PC-9 (cell line): ENCODE measurements around the gene MAP3K20. TPM values are rescaled to one million over a fixed set of nuclear protein-coding genes. Genes with fewer than 3 reads are reported as not detected.

Experiments
- BruUV-seq: library from RNA; stranded (reverse); fragments of 400-500 nt; replicated peaks from 2 replicates; lab custom pipeline; 2021; lab: Mats Ljungman, UMichigan
- CTCF ChIA-PET: fragments of 300-600 bp; sonication (Branson Sonifier 250); formaldehyde crosslinking; loops from one replicate; lab custom pipeline; 2022; ENCODE audit warnings: antibody characterized with exemption; lab: Charles Lee
- POLR2A ChIA-PET: fragments of 300-600 bp; sonication (Branson Sonifier 250); formaldehyde crosslinking; loops from one replicate; lab custom pipeline; 2022; ENCODE audit warnings: antibody characterized with exemption; ENCODE audit not compliant: unreplicated experiment; lab: Charles Lee
- DNase-seq, 2 experiments: peaks; one replicate each; pipeline versions ENCODE4 v3.0.0 to v3.0.0-alpha.2; 2015 to 2022; ENCODE audit warnings: mixed read lengths in 1 of 2
- H2AFZ ChIP-seq: fragments of 200-600 bp; sonication (generic); 2 replicates; pipeline ENCODE4 v1.8.1; 2017; ENCODE audit warnings: antibody characterized with exemption
- H3F3A ChIP-seq: fragments of 200-600 bp; sonication (generic); 2 replicates; pipeline ENCODE4 v1.8.1; 2017; ENCODE audit warnings: antibody characterized with exemption, mild to moderate bottlenecking, low read depth; ENCODE audit not compliant: insufficient read depth
- H3K27ac ChIP-seq: fragments of 200-600 bp; sonication (generic); 2 replicates; pipeline ENCODE4 v1.6.1; 2016; ENCODE audit warnings: mixed run types
- H3K27me3 ChIP-seq: fragments of 200-600 bp; sonication (generic); 2 replicates; pipeline ENCODE4 v1.6.1; 2016; ENCODE audit warnings: low read depth, mixed run types; ENCODE audit not compliant: insufficient read depth
- H3K36me3 ChIP-seq: fragments of 200-600 bp; sonication (generic); 2 replicates; pipeline ENCODE4 v1.6.1; 2016; ENCODE audit warnings: low read depth, mixed run types
- H3K4me1 ChIP-seq: fragments of 200-600 bp; sonication (generic); replicated peaks from 2 replicates; pipeline ENCODE4 v1.6.1; 2016; ENCODE audit warnings: mixed run types; ENCODE audit not compliant: insufficient read depth
- H3K4me2 ChIP-seq: fragments of 200-600 bp; sonication (generic); 2 replicates; pipeline ENCODE4 v1.6.1; 2017; ENCODE audit warnings: mixed run types
- H3K4me3 ChIP-seq: fragments of 200-600 bp; sonication (generic); 2 replicates; pipeline ENCODE4 v1.6.1; 2016; ENCODE audit warnings: mixed run types
- H3K79me2 ChIP-seq: fragments of 200-600 bp; sonication (generic); 2 replicates; pipeline ENCODE4 v1.6.1; 2017; ENCODE audit warnings: low read depth, mixed run types
- H3K9me2 ChIP-seq: fragments of 200-600 bp; sonication (generic); 2 replicates; pipeline ENCODE4 v1.8.1; 2017; ENCODE audit warnings: mild to moderate bottlenecking; ENCODE audit not compliant: insufficient read depth
- H3K9me3 ChIP-seq: fragments of 200-600 bp; sonication (generic); 2 replicates; pipeline ENCODE4 v1.8.1; 2016; ENCODE audit warnings: low read depth; ENCODE audit not compliant: insufficient read depth
- H4K20me1 ChIP-seq: fragments of 200-600 bp; sonication (generic); 2 replicates; pipeline ENCODE4 v1.8.1; 2017; ENCODE audit not compliant: insufficient read depth
- CTCF ChIP-seq: fragments of 200-600 bp; sonication (generic); conservative IDR thresholded peaks from 2 replicates; pipeline ENCODE4 v1.6.1; 2017; ENCODE audit warnings: mixed run types, antibody characterized with exemption, mild to moderate bottlenecking, moderate library complexity
- EZH2 ChIP-seq: fragments of 200-600 bp; sonication (generic); IDR thresholded peaks from 2 replicates; pipeline ENCODE4 v1.8.0; 2017; ENCODE audit warnings: antibody characterized with exemption, low read depth
- intact Hi-C: fragments of 100-400 bp; cut with micrococcal nuclease; formaldehyde crosslinking; loops from one replicate; pipeline ENCODE4 v1.10.0; 2022; ENCODE audit not compliant: unreplicated experiment
- total RNA-seq: library from RNA; stranded (reverse); gene quantifications from 2 replicates; pipeline ENCODE4 v1.2.3, GENCODE V29; 2021

Gene MAP3K20
- total RNA-seq, 1 experiment from 2014 or later = 58.5 TPM

- intact Hi-C loops = no loop called here
- TF ChIP-seq EZH2 = no peak
- no peak for TF ChIP-seq CTCF
- Histone ChIP-seq H3K9me3 (no peaks in the 10 kb centered on the region), H3K4me1 (peaks cover 42% of the 10 kb centered on the region), H3K4me2 (no peak overlapping the region), H3K4me3 (no peak overlapping the region), H3F3A (peaks cover 40% of the 10 kb centered on the region), H3K79me2 (peaks cover 45% of the 10 kb centered on the region), H3K9me2 (no peaks in the 10 kb centered on the region), H2AFZ (no peak overlapping the region), H3K36me3 (0 out of 2 replicates have a peak, but pooled peaks cover 2% of the 10 kb centered on the region), H4K20me1 (no peaks in the 10 kb centered on the region), H3K27ac (peak overlapping the region; percentile 70; the same call in 1 of the 2 replicates), H3K27me3 (no peaks in the 10 kb centered on the region)
- DNase-seq = no peak
- no TSS peak for BruUV-seq
- ChIA-PET CTCF (no interaction called here), POLR2A (interaction anchor here (0.6 kb wide), 1 partner anchor 109 kb away, joined by 3 read pairs; no protein-coding TSS in a partner anchor)
These were observed 82.1 kb downstream of the MAP3K20 start for GRCh38 chr2:173157676-173158293.

GRCh38 chr2:173159791-173160463, 84.3 kb downstream of the MAP3K20 start:
- Histone ChIP-seq H3K4me2 (peak overlapping the region; percentile 35), H4K20me1 (no peaks in the 10 kb centered on the region), H3K79me2 (peaks cover 54% of the 10 kb centered on the region), H3K9me3 (no peaks in the 10 kb centered on the region), H3K36me3 (0 out of 2 replicates have a peak, but pooled peaks cover 10% of the 10 kb centered on the region), H3K27me3 (no peaks in the 10 kb centered on the region), H3K9me2 (no peaks in the 10 kb centered on the region), H3F3A (peaks cover 35% of the 10 kb centered on the region), H2AFZ (no peak overlapping the region), H3K4me1 (peaks cover 37% of the 10 kb centered on the region), H3K4me3 (no peak overlapping the region), H3K27ac (peak overlapping the region; percentile 70)
- TF ChIP-seq CTCF = no peak
- no TSS peak for BruUV-seq
- intact Hi-C loops = no loop called here
- DNase-seq = peak; percentile 87 to 99
- ChIA-PET POLR2A (interaction anchor here (0.6 to 0.7 kb wide), 5 partner anchors 32 to 120 kb away, joined by 3 to 6 read pairs (median 5); no protein-coding TSS in a partner anchor), CTCF (no interaction called here)

- ChIA-PET POLR2A (no interaction called here), CTCF (no interaction called here)
- Histone ChIP-seq H3F3A (peaks cover 37% of the 10 kb centered on the region), H3K27ac (peak overlapping the region; percentile 70), H3K4me3 (no peak overlapping the region), H3K27me3 (no peaks in the 10 kb centered on the region), H3K9me2 (no peaks in the 10 kb centered on the region), H2AFZ (no peak overlapping the region), H4K20me1 (no peaks in the 10 kb centered on the region), H3K79me2 (peaks cover 61% of the 10 kb centered on the region), H3K4me2 (peak overlapping the region; percentile 35), H3K36me3 (0 out of 2 replicates have a peak, but pooled peaks cover 10% of the 10 kb centered on the region), H3K4me1 (peaks cover 37% of the 10 kb centered on the region), H3K9me3 (no peaks in the 10 kb centered on the region)
- DNase-seq = no peak
- TF ChIP-seq CTCF (no peak), EZH2 (no peak)
- intact Hi-C loops = no loop called here
- BruUV-seq = no TSS peak
These were observed 85.0 kb downstream of the MAP3K20 start for GRCh38 chr2:173160618-173161017.
